ENCODE measurements around the gene NACA.

- TF ChIP-seq POLR2AphosphoS5 (IDR thresholded peaks at IDR 0.05) = no peak
- no peak for TF ChIP-seq POLR2A (IDR thresholded peaks at IDR 0.05)
- TF ChIP-seq CTCF (IDR thresholded peaks at IDR 0.05) = no peak
Measured at GRCh38 chr12:56758728-56759262, 33.7 kb upstream of the NACA start.
